HUES48 (cell line): ENCODE measurements around the gene ICE1.
"Not testable (repeated sequence)": the region's sequence is repeated elsewhere in the genome, so short reads cannot be mapped to it uniquely, and the experiment has no call there.

Experiments
- H3K27ac ChIP-seq: one replicate; pipeline ENCODE4 v1.7.0; 2013; ENCODE audit warnings: low read depth, low read length, inconsistent platforms
- H3K27me3 ChIP-seq: 2 replicates; pipeline ENCODE4 v1.6.1; 2013; ENCODE audit warnings: mild to moderate bottlenecking, low read length; ENCODE audit not compliant: control insufficient read depth, insufficient read depth
- H3K36me3 ChIP-seq: 2 replicates; pipeline ENCODE4 v1.6.1; 2013; ENCODE audit warnings: low read length; ENCODE audit not compliant: control insufficient read depth, insufficient read depth
- H3K4me1 ChIP-seq: 2 replicates; pipeline ENCODE4 v1.6.1; 2013; ENCODE audit warnings: mild to moderate bottlenecking, low read length; ENCODE audit not compliant: control insufficient read depth, insufficient read depth
- H3K4me3 ChIP-seq: 2 replicates; pipeline ENCODE4 v1.5.1; 2013; ENCODE audit warnings: mild to moderate bottlenecking, low read depth, low read length
- H3K9ac ChIP-seq: 2 replicates; pipeline ENCODE4 v1.6.1; 2013; ENCODE audit warnings: mild to moderate bottlenecking, low read depth, low read length, moderate library complexity
- H3K9me3 ChIP-seq: 2 replicates; pipeline ENCODE4 v1.6.1; 2013; ENCODE audit warnings: low read length; ENCODE audit not compliant: control insufficient read depth, insufficient read depth

The ICE1 gene

GRCh38 chr5:5385331-5385662, 37.2 kb upstream of the ICE1 start:
- no peak overlapping the region for H3K4me3 ChIP-seq
- H3K27ac ChIP-seq = no peak overlapping the region
- no peaks in the 10 kb centered on the region for H3K36me3 ChIP-seq
- H3K27me3 ChIP-seq = no peaks in the 10 kb centered on the region
- no peaks in the 10 kb centered on the region for H3K9me3 ChIP-seq
- no peak overlapping the region for H3K9ac ChIP-seq
- 0 out of 2 replicates have a peak, but pooled peaks cover under 1% of the 10 kb centered on the region for H3K4me1 ChIP-seq

DNA sequence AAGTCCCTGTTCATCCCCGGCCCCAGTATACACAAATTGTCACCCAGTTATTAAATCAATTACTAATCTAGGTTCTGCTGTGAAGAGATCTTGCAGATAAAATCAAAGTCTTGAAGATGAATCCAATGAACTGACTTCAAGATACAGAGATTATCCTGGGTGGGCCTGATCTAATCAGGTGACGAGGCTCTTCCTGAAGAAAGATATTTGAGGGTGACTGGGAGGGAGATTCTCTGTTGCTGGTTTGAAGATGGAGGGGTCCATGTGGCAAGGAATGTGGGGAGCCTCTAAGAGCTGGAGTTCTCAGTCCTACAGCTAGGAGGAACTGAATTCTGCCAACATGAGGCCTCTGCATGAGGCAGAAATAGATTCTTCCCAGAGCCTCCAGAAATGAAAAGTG, 36.1 kb upstream of the ICE1 start:
- Histone ChIP-seq H3K27me3 (no peaks in the 10 kb centered on the region), H3K27ac (no peak overlapping the region), H3K9me3 (no peaks in the 10 kb centered on the region), H3K36me3 (no peaks in the 10 kb centered on the region), H3K4me3 (no peak overlapping the region), H3K4me1 (no peaks in the 10 kb centered on the region), H3K9ac (no peak overlapping the region)

DNA sequence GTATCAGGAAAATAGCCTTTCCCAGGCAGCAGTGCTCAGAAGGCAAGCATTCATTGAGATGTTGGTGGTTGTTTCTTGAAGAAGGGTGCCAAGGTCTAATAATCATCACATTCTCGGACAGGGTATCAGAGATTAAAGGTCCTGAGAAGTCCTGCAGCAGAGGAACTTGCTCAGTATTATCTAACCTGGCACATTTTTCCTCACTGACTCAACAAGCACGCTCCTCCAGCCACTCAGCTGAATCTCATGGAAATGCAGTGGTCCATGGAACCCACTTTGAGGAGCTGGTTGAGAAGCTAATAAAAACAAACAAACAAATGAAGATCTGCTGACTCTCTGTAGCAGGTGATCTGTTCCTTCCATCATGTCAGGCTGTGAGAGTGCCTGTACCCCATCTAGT, 35.3 kb upstream of the ICE1 start:
- H3K27ac ChIP-seq = no peak overlapping the region
- no peaks in the 10 kb centered on the region for H3K36me3 ChIP-seq
- no peaks in the 10 kb centered on the region for H3K9me3 ChIP-seq
- H3K4me3 ChIP-seq = no peak overlapping the region
- no peaks in the 10 kb centered on the region for H3K27me3 ChIP-seq
- H3K9ac ChIP-seq = no peak overlapping the region
- H3K4me1 ChIP-seq = no peaks in the 10 kb centered on the region

- Histone ChIP-seq H3K9me3 (no peaks in the 10 kb centered on the region), H3K9ac (no peak overlapping the region), H3K27ac (no peak overlapping the region), H3K4me1 (no peaks in the 10 kb centered on the region), H3K27me3 (no peaks in the 10 kb centered on the region), H3K36me3 (no peaks in the 10 kb centered on the region), H3K4me3 (no peak overlapping the region)
Measured at GRCh38 chr5:5387777-5388176, 34.7 kb upstream of the ICE1 start.

DNA sequence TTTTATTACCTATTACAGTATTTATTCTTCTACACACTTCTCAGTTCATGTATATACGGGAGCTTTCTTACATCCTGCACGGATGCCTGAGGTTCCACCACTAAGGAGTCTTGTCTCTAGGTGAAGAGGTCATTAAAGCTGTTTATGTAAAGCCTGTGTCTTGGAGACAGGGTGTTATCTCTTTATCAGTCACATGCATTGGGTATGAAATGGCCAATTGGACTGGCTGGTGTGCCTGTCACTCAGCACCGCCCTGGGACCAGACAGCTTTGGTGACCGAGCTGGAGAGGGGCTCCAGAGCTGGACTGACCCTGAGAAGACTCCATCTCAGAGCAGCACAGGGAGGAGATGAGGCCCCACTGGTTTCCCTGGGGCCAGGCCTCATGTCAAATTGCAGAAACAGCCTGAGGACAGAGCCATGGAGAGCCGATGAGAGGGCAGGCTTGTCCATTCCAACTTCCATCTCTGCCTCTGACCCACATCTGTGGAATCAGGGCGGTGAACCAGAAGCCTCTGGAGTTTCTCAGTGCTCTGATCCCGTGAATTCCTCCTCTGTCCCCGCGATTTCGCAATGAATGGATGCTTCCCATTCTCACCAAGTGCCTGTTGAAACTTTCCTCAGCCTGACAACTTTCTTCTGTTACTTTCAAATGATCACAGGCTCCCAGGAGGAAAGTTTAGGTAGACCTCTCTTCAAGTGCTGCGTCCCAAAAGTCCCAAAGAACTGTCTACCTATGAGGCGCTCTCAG, 32.2 kb upstream of the ICE1 start:
- H3K36me3 ChIP-seq, H3K27ac ChIP-seq, H3K9me3 ChIP-seq, H3K4me1 ChIP-seq, H3K4me3 ChIP-seq, H3K27me3 ChIP-seq, H3K9ac ChIP-seq: not testable (repeated sequence)

DNA sequence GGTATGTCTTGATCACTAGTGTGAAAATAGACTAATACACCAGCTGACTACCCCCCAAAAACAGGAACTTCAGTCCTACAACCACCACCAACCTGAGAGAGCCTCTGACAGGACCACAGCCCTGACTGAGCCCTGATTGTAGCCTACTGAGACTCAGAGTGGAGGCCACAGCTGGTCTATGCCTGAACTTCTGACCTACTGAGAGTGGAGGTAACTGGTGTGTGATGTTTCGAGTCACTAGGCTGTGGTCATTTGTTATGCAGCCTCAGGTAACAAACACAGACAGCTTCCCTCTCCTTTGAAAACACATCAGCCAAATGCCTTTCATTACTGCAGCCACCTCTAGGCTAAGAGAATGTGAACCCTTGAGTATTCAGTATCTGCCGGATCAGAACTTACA, 30.0 kb upstream of the ICE1 start:
- not testable (repeated sequence) for H3K27me3 ChIP-seq, H3K27ac ChIP-seq

GRCh38 chr5:5394384-5394986, 28.0 kb upstream of the ICE1 start:
- H3K9ac ChIP-seq, H3K4me1 ChIP-seq, H3K4me3 ChIP-seq, H3K9me3 ChIP-seq, H3K27ac ChIP-seq, H3K36me3 ChIP-seq, H3K27me3 ChIP-seq: not testable (repeated sequence)

More for the DNA sequence above, 30.0 kb upstream of the ICE1 start:
- H3K4me3 ChIP-seq, H3K36me3 ChIP-seq, H3K9me3 ChIP-seq, H3K4me1 ChIP-seq, H3K9ac ChIP-seq: not testable (repeated sequence)

GRCh38 chr5:5395093-5395492, 27.4 kb upstream of the ICE1 start:
- H3K9me3 ChIP-seq, H3K27me3 ChIP-seq, H3K27ac ChIP-seq, H3K4me3 ChIP-seq, H3K36me3 ChIP-seq, H3K4me1 ChIP-seq, H3K9ac ChIP-seq: not testable (repeated sequence)

DNA sequence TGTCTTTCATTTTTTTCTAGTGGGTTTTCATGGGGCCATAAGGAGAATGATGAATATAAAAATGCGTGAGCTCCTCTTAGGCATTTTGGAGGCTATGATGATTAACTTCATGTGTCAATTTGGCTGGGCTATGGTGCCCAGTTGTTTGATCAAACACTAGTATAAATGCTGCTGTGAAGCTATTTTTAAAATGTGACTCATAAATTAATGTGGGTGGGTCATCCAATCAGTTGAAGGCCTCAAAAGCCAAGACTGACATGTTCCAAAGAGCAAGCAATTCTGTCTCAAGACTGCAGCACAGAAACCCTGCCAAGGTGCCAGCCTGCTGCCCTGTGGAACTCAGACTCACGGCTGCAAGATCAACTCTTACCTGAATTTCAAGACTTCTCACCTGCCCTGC, 24.4 kb upstream of the ICE1 start:
- H3K9me3 ChIP-seq = peaks cover 5% of the 10 kb centered on the region
- H3K4me1 ChIP-seq = no peaks in the 10 kb centered on the region
- no peaks in the 10 kb centered on the region for H3K27me3 ChIP-seq
- H3K9ac ChIP-seq = no peak overlapping the region
- no peaks in the 10 kb centered on the region for H3K36me3 ChIP-seq
- no peak overlapping the region for H3K4me3 ChIP-seq
- no peak overlapping the region for H3K27ac ChIP-seq

GRCh38 chr5:5401095-5401494, 21.4 kb upstream of the ICE1 start:
- Histone ChIP-seq H3K27ac (no peak overlapping the region), H3K4me3 (no peak overlapping the region), H3K36me3 (no peaks in the 10 kb centered on the region), H3K9ac (no peak overlapping the region), H3K9me3 (peaks cover 5% of the 10 kb centered on the region), H3K27me3 (no peaks in the 10 kb centered on the region), H3K4me1 (no peaks in the 10 kb centered on the region)

DNA sequence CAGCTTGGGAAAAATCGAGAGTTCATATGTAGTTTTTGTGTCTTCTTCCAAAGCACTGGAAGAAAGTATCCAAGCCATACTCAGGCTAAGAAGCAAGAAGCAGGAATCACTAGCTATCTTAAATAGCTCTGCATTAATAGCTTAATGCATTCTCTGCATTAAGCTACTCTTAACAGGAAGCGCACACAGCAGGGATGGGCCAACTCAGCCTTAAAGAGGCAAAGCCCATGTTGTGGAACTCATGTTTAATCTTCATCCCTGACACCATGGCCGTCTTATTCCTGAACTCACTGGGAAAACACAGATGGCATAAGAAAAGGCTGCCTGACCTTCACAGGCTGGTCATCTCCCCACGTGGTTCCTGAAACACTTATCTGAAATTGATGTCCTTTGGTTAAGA, 18.7 kb upstream of the ICE1 start:
- no peaks in the 10 kb centered on the region for H3K27me3 ChIP-seq
- no peak overlapping the region for H3K27ac ChIP-seq
- no peak overlapping the region for H3K4me3 ChIP-seq
- no peak overlapping the region for H3K9ac ChIP-seq
- no peaks in the 10 kb centered on the region for H3K36me3 ChIP-seq
- H3K9me3 ChIP-seq = peaks cover 12% of the 10 kb centered on the region
- H3K4me1 ChIP-seq = no peaks in the 10 kb centered on the region
